Renal cortical epithelial cell (primary cell): ENCODE results near the gene KRTAP10-12. TPM values are rescaled to one million over a fixed set of nuclear protein-coding genes. Genes with fewer than 3 reads are reported as not detected.
"Not testable (repeated sequence)": the region's sequence is repeated elsewhere in the genome, so short reads cannot be mapped to it uniquely, and the experiment has no call there.

Experiments used
- DNase-seq: peaks from one replicate; pipeline ENCODE4 v3.0.0-alpha.2; 2011; ENCODE audit warnings: low read depth
- total RNA-seq: library from RNA; depleted of rRNA; stranded (reverse); fragments of >200 nt; gene quantifications from 2 replicates; pipeline ENCODE4 v1.2.3, GENCODE V29; 2014

KRTAP10-12 gene
- not detected in 2 replicates for total RNA-seq

- DNase-seq, result not testable (repeated sequence)
Observed at GRCh38 chr21:44697172-44697810, at the start of gene KRTAP10-12. Gene KRTAP10-12, plus strand, starts transcription at chr21:44697172. Its CDS starts 30 bp downstream, at chr21:44697202.

- no peak for DNase-seq
Observed at GRCh38 chr21:44647222-44647552, 49.8 kb upstream of the KRTAP10-12 start.

GRCh38 chr21:44648557-44649311, 48.2 kb upstream of the KRTAP10-12 start:
- no peak for DNase-seq

GRCh38 chr21:44649521-44650100, 47.4 kb upstream of the KRTAP10-12 start:
- no peak for DNase-seq

GRCh38 chr21:44650265-44650972, 46.6 kb upstream of the KRTAP10-12 start:
- DNase-seq, result no peak

GRCh38 chr21:44650973-44651675, 45.8 kb upstream of the KRTAP10-12 start:
- DNase-seq, result no peak

GRCh38 chr21:44653123-44653522, 43.8 kb upstream of the KRTAP10-12 start:
- DNase-seq, result no peak

GRCh38 chr21:44653656-44654575, 43.1 kb upstream of the KRTAP10-12 start:
- no peak for DNase-seq

GRCh38 chr21:44654576-44655175, 42.3 kb upstream of the KRTAP10-12 start, which contains the start of gene KRTAP12-4:
Gene KRTAP12-4, minus strand, starts transcription at chr21:44654659. Its CDS starts 45 bp downstream, at chr21:44654614.
- DNase-seq, result no peak

GRCh38 chr21:44656868-44657267, 40.1 kb upstream of the KRTAP10-12 start:
- DNase-seq, result no peak

- no peak for DNase-seq
Observed at GRCh38 chr21:44657635-44658540, 39.1 kb upstream of the KRTAP10-12 start, which contains the start of gene KRTAP12-3. Gene KRTAP12-3, plus strand, starts transcription at chr21:44657932. Its CDS starts 48 bp downstream, at chr21:44657980.

- no peak for DNase-seq
Observed at GRCh38 chr21:44658541-44658910, 38.4 kb upstream of the KRTAP10-12 start.

- DNase-seq, result no peak
Observed at GRCh38 chr21:44658913-44659595, 37.9 kb upstream of the KRTAP10-12 start.

- DNase-seq, result not testable (repeated sequence)
Observed at GRCh38 chr21:44661567-44661966, 35.4 kb upstream of the KRTAP10-12 start.

- no peak for DNase-seq
Observed at GRCh38 chr21:44664691-44665090, 32.3 kb upstream of the KRTAP10-12 start.

- no peak for DNase-seq
Observed at GRCh38 chr21:44666401-44667320, 30.3 kb upstream of the KRTAP10-12 start, which contains the start of gene KRTAP12-2. Gene KRTAP12-2, minus strand, starts transcription at chr21:44666927. Its CDS starts 41 bp downstream, at chr21:44666886.

- DNase-seq, result no peak
Observed at GRCh38 chr21:44667612-44668011, 29.4 kb upstream of the KRTAP10-12 start.
